GM12878 (cell line): ENCODE data around the gene HCFC2.

Experiments
- CEBPB ChIP-seq, 2 experiments: fragments of 150-350 bp in 1 of 2; IDR thresholded peaks; 2 replicates each; pipeline ENCODE4 v1.6.1; 2012 to 2014; ENCODE audit warnings: low read depth in 2 of 2, low read length in 2 of 2, borderline replicate concordance in 1 of 2, inconsistent platforms in 1 of 2
- EP300 ChIP-seq, 2 experiments: fragments of 150-350 bp in 1 of 2; IDR thresholded peaks; 2 replicates each; pipeline ENCODE4 v1.6.1; 2011 to 2012; ENCODE audit warnings: low read depth in 2 of 2, low read length in 2 of 2, borderline replicate concordance in 1 of 2, improper control_type of control experiment in 1 of 2, inconsistent platforms in 1 of 2; ENCODE audit not compliant: control insufficient read depth in 1 of 2
- MEF2A ChIP-seq: IDR thresholded peaks from 2 replicates; pipeline ENCODE4 v1.6.1; 2011; ENCODE audit warnings: low read depth, mild to moderate bottlenecking, low read length, moderate library complexity; ENCODE audit not compliant: insufficient read depth
- POLR2A ChIP-seq: IDR thresholded peaks from 2 replicates; pipeline ENCODE4 v1.6.1; 2011; ENCODE audit warnings: low read depth, mild to moderate bottlenecking, low read length
- RBBP5 ChIP-seq: fragments of 200-600 bp; sonication (generic); conservative IDR thresholded peaks from 2 replicates; pipeline ENCODE4 v1.6.1; 2016
- YBX1 ChIP-seq: fragments of 450-650 bp; IDR thresholded peaks from 2 replicates; pipeline ENCODE4 v1.6.1; 2016; ENCODE audit warnings: antibody characterized with exemption
- YY1 ChIP-seq: IDR thresholded peaks from 2 replicates; pipeline ENCODE4 v1.6.1; 2011; ENCODE audit warnings: low read depth, mild to moderate bottlenecking, low read length
- ZNF217 ChIP-seq: fragments of 450-650 bp; IDR thresholded peaks from 2 replicates; pipeline ENCODE4 v1.6.1; 2017; ENCODE audit warnings: antibody characterized with exemption, mild to moderate bottlenecking
- TF ChIP-seq, protein P1 (sequence below), 3 experiments: IDR thresholded peaks in 2 of 3; conservative IDR thresholded peaks in 1 of 3; 2 replicates each; pipeline ENCODE4 v1.5.1; 2011; ENCODE audit warnings: low read depth in 3 of 3, low read length in 3 of 3, mild to moderate bottlenecking in 3 of 3, control low read depth in 2 of 3, moderate library complexity in 2 of 3, inconsistent platforms in 1 of 3, mixed read lengths in 1 of 3; ENCODE audit not compliant: control insufficient read depth in 2 of 3, insufficient read depth in 1 of 3; ENCODE audit errors: extremely low read depth in 1 of 3
- TF ChIP-seq, protein P2 (sequence below): IDR thresholded peaks from 2 replicates; pipeline ENCODE4 v1.6.1; 2012; ENCODE audit warnings: low read depth, low read length, improper control_type of control experiment

DNA sequence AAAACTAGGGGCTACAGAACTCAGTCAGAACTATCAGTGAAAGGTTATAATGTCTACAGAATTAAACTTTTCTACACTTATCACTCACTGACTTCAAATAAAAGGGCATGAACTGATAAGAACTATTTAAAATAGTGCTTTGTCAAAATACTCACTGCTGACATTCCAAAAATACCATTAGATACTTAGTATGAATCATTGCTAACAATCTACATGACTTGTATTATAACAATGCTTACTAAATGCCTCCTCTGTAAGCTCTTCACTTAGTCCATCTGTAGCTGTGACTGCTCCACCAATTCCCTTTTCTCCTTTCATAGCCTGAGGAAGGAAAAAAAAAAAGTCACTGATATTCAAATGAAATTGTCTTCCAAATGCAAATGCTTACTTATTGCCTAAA, 56.7 kb downstream of the HCFC2 start:
- TF ChIP-seq, protein P1, sequence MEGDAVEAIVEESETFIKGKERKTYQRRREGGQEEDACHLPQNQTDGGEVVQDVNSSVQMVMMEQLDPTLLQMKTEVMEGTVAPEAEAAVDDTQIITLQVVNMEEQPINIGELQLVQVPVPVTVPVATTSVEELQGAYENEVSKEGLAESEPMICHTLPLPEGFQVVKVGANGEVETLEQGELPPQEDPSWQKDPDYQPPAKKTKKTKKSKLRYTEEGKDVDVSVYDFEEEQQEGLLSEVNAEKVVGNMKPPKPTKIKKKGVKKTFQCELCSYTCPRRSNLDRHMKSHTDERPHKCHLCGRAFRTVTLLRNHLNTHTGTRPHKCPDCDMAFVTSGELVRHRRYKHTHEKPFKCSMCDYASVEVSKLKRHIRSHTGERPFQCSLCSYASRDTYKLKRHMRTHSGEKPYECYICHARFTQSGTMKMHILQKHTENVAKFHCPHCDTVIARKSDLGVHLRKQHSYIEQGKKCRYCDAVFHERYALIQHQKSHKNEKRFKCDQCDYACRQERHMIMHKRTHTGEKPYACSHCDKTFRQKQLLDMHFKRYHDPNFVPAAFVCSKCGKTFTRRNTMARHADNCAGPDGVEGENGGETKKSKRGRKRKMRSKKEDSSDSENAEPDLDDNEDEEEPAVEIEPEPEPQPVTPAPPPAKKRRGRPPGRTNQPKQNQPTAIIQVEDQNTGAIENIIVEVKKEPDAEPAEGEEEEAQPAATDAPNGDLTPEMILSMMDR (IDR thresholded peaks at IDR 0.05 in 2 of 3, conservative IDR thresholded peaks at IDR 0.05 in 1 of 3; ENCODE audit: control insufficient read depth in 2 of 3, extremely low read depth in 1 of 3, insufficient read depth in 1 of 3, low read depth in 3 of 3, low read length in 3 of 3) = no peak
- TF ChIP-seq POLR2A (no peak), CEBPB (IDR thresholded peaks at IDR 0.05; ENCODE audit: borderline replicate concordance in 1 of 2, low read depth in 2 of 2, low read length in 2 of 2) (no peak), EP300 (IDR thresholded peaks at IDR 0.05; ENCODE audit: borderline replicate concordance in 1 of 2, control insufficient read depth in 1 of 2, low read depth in 2 of 2, low read length in 2 of 2) (no peak), YY1 (no peak), MEF2A (no peak), RBBP5 (no peak), ZNF217 (no peak), YBX1 (no peak)
- TF ChIP-seq, protein P2, sequence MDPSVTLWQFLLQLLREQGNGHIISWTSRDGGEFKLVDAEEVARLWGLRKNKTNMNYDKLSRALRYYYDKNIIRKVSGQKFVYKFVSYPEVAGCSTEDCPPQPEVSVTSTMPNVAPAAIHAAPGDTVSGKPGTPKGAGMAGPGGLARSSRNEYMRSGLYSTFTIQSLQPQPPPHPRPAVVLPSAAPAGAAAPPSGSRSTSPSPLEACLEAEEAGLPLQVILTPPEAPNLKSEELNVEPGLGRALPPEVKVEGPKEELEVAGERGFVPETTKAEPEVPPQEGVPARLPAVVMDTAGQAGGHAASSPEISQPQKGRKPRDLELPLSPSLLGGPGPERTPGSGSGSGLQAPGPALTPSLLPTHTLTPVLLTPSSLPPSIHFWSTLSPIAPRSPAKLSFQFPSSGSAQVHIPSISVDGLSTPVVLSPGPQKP = no peak
